NCI-H2107 treated with DMSO at 0.1 percent for 48 hours (cell line): Measurements from ENCODE around the gene MFN1.

Experiments
- DNase-seq: peaks from one replicate; lab custom pipeline; 2025; ENCODE audit not compliant: unreplicated experiment; lab: John Stamatoyannopoulos, UW

The MFN1 gene

DNA sequence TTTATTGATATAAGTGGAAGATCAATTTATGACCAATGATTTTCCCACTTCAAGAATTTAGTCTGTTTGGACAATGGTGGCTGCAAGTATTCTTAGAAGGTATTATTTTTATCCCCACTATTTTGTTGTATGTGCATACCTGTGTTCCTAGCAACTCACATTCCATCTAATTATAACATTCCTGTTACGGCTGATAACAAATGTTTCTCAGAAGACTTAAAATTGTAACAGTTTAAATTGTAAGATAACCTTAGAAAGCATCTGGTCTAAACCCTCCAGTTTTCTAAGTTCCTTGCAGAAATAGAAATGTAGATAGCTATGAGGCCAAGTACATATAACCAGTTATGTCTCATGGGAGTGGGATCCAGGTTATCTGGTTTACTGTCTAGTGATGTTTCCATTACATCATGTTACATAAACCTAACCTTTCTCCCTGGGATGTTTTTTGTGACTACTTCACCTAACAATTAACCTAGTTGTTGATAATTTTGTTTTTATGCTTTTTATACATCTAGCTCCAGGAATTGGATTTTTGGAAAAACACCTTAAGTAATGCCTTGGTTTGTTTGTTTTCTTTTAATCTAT lies 11.1 kb upstream of the MFN1 start:
- no peak for DNase-seq

DNA sequence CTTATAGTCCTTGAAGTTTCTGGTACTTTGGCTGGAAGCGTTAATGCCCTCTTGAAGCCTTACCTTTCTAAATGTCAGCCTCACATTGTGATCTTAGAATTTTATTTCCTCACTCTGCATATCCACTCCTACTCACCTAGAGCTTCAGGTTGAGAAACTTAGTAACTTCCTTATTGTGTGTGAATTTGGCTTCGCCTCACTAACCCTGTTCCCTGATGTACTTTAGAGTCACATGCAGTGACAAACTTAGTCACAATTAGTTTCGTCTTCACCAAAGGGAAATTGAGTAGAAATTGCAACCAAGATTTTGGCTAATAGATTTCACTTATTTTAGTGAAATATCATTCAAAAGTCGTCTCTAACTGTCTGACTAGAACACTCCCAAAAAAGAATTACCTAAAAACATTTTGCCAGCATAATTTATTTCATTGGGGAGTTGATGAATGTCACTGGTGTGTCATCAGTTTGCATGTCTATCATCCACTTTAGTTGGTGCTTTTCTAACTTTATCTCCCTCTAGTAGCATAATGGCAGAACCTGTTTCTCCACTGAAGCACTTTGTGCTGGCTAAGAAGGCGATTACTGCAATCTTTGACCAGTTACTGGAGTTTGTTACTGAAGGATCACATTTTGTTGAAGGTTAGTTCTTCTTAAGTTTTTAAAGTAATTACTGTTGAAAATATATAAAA lies 960 bp downstream of the MFN1 start:
- DNase-seq, result peak; percentile 16

GRCh38 chr3:179355996-179356395 lies 8.5 kb downstream of the MFN1 start:
- DNase-seq, result no peak

- DNase-seq, result no peak
These were observed 15.8 kb downstream of the MFN1 start for GRCh38 chr3:179363332-179363731.

- no peak for DNase-seq
These were observed 22.1 kb downstream of the MFN1 start for GRCh38 chr3:179369621-179370020.

GRCh38 chr3:179373938-179374337 lies 26.4 kb downstream of the MFN1 start:
- no peak for DNase-seq

DNA sequence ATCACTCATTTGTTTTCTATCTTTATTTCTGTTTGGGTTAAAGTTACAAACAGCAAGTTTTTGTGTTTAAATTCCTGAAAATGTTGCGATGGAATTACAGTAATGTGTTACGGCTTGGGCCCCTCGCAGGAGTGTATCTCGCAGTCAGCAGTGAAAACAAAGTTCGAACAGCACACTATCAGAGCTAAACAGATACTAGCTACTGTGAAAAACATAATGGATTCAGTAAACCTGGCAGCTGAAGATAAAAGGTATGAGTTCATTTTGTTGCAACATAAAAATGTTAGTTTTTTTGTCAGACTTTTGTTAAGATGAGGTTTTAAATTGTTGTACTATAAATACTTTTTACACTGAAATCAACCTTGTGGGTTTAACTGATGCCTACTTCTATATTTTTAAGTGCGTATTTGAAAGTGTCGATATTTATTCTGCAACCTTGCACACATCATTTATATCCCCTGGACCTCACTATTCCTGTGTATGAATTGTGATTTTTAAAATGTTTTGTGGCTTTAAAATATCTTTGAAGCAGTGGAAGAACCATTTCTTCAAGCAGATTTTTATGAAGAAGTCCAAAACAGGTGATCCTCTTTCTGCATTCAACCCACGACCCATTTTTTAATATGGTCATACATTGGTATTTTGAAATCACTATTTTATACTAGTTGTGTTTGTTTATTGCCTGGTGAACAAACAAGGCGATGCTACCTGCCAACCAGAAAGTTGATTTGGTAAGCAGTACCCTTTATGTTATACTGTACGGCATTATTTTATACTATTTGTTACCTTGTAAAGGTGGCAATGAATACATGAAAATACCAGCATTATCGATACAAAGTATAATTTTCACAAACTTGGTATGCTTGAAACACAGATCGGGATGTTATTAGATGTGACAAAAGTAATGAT lies 27.8 kb downstream of the MFN1 start:
- DNase-seq, result no peak

GRCh38 chr3:179376474-179376873 lies 29.0 kb downstream of the MFN1 start:
- DNase-seq, result no peak

- DNase-seq, result no peak
These were observed 44.4 kb downstream of the MFN1 start for GRCh38 chr3:179391906-179392305.

GRCh38 chr3:179398574-179399231 lies 51.2 kb downstream of the MFN1 start:
- DNase-seq, result no peak

GRCh38 chr3:179401561-179401960 lies 54.1 kb downstream of the MFN1 start:
- no peak for DNase-seq

- no peak for DNase-seq
These were observed 55.5 kb downstream of the MFN1 start for GRCh38 chr3:179402963-179403362.

- DNase-seq, result no peak
These were observed 56.8 kb downstream of the MFN1 start for GRCh38 chr3:179404307-179404706.

DNA sequence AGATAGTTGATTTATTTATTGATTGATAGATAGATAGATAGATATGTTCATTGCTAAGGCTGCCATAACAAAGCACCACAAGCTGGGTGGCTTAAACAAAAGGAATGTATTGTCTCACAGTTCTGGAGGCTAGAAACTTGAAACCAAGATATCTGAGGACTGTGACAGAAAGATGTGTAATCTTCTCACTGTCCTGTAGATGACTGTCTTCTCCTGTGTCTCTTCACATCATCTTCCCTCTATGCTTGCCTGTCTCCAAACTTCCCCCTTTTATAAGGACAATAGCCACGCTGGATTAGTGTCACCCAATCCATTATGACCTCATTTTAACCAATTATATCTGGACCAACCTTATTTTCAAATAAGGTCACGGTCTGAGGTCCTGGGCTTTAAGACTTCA lies 62.8 kb downstream of the MFN1 start:
- no peak for DNase-seq

DNA sequence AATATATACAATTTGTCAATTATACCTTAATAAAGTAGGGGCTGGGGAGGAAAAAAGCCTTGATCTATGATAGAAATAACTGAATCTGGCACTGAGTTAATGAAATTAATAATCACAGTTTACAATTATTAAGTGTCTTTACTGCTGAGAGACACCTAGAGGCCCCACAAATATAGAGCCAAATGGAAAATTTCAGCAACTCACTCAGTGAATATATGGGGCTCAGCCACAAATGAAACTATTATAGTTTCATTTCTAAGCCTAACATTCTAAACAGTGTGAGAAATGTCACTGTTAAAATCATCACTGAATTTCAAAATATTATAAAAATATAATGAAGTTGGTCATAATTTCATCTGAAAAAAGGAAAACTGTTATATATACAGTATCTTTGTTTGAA lies 63.5 kb downstream of the MFN1 start:
- no peak for DNase-seq

GRCh38 chr3:179414804-179415203 lies 67.3 kb downstream of the MFN1 start:
- DNase-seq, result no peak

DNA sequence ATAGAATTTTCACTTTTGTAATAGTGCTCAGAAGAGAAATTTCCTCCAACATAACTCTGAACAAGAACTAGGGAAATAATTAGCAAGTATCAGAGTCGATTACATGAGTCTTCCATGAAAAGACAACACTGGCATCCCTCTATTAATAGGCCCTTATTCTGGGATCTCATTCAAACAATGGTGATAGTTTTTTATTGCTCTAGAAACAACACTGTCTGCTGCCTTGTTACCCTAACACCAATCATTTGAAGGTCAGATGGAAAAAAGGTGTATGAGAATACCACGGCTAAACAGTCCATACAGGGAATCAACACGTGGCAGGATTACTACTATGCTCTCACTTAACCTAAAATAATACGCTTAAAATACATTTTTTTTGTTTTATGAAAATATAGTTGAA lies 67.9 kb downstream of the MFN1 start:
- no peak for DNase-seq

GRCh38 chr3:179416681-179417080 lies 69.2 kb downstream of the MFN1 start:
- no peak for DNase-seq

DNA sequence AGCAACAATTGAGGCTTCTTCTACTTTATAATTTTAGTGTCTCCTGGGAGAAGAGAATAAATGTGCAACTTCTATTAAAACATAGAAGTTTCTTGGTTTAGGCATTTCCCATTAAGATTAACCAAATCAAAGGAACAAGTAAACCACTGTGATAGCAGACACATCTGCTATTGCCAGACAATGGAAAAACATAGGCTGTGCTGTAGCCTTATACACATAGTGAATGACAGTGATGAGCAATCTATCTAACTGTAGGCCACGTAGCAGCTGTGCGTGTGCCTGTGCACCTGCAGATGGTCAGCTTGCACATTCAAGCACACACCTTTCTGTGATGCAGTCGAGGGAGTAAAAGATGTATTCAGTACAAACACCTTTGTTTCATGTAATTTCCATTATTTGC lies 71.1 kb downstream of the MFN1 start:
- DNase-seq, result no peak

- peak; percentile 42 for DNase-seq
These were observed 74.0 kb downstream of the MFN1 start for GRCh38 chr3:179421500-179421899.

- DNase-seq, result no peak
These were observed 77.6 kb downstream of the MFN1 start for GRCh38 chr3:179425075-179425474.
